Activated T-helper 1 cell treated with anti-CD3 and anti-CD28 coated beads, Interleukin-12 subunit alpha, Interleukin-12 subunit beta, Interleukin-2, Interleukin-4 antibody, amounts not matched to agents 30 ng/mL and 10 ng/mL and 1 ng/mL, durations not matched to agents 14 hours and 24 hours and 36 hours (primary cell): ENCODE results near the gene GRIN2A. TPM values are rescaled to one million over a fixed set of nuclear protein-coding genes. Genes with fewer than 3 reads are reported as not detected.

Experiments
- DNase-seq: peaks from one replicate; pipeline ENCODE4 v3.0.0; 2021; ENCODE audit warnings: low spot score
- H3K27ac Mint-ChIP-seq: one replicate; pipeline ENCODE4 v1.8.0; 2021; ENCODE audit warnings: mild to moderate bottlenecking, mixed read lengths
- H3K27me3 Mint-ChIP-seq: one replicate; pipeline ENCODE4 v1.8.0; 2022; ENCODE audit warnings: mild to moderate bottlenecking, moderate library complexity, mixed read lengths; ENCODE audit not compliant: insufficient read depth
- H3K36me3 Mint-ChIP-seq: one replicate; pipeline ENCODE4 v1.8.0; 2021; ENCODE audit warnings: low read depth, mixed read lengths
- H3K4me1 Mint-ChIP-seq: one replicate; pipeline ENCODE4 v1.8.0; 2021; ENCODE audit warnings: low read depth, mixed read lengths
- H3K4me3 Mint-ChIP-seq: one replicate; pipeline ENCODE4 v1.8.0; 2021; ENCODE audit warnings: mild to moderate bottlenecking, moderate library complexity, mixed read lengths
- H3K9me3 Mint-ChIP-seq: one replicate; pipeline ENCODE4 v1.8.0; 2021; ENCODE audit warnings: mixed read lengths
- intact Hi-C: fragments of 100-400 bp; cut with micrococcal nuclease; formaldehyde crosslinking; loops from one replicate; pipeline ENCODE4 v1.15.1; 2024
- total RNA-seq: library from RNA; stranded (reverse); gene quantifications from 2 replicates; pipeline ENCODE4 v1.2.3, GENCODE V29; 2022

The GRIN2A gene
- total RNA-seq, 1 donor from 2014 or later, result not detected

DNA sequence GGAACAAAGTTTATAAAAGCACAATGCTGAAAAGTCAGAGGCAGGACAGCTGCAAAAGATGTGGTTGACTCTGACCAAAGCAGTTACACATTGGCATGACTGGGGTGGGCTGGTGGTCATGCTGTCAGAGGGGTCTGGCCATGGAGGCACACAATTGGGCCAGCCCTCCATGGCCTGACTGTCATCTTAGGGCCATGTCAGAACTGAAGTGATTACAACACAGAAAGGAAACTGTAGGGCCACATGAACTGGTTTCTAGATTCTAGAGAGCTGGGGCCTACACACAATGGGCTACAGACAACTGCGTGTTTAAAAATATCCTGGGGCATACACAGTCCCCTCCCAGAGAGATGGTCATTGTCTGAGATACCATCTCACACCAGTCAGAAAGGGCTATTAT is 380.6 kb downstream of the GRIN2A start:
- Mint-ChIP-seq H3K9me3 (peaks cover 25% of the 10 kb centered on the region), H3K27ac (no peak overlapping the region), H3K4me1 (no peaks in the 10 kb centered on the region), H3K27me3 (no peaks in the 10 kb centered on the region), H3K4me3 (no peak overlapping the region), H3K36me3 (no peaks in the 10 kb centered on the region)
- intact Hi-C loops, result no loop called here
- DNase-seq, result no peak

- Mint-ChIP-seq H3K4me1 (no peaks in the 10 kb centered on the region), H3K9me3 (peaks cover 19% of the 10 kb centered on the region), H3K4me3 (no peak overlapping the region), H3K36me3 (no peaks in the 10 kb centered on the region), H3K27ac (no peak overlapping the region), H3K27me3 (no peaks in the 10 kb centered on the region)
- DNase-seq, result no peak
- intact Hi-C loops, result no loop called here
These were observed 382.0 kb downstream of the GRIN2A start for GRCh38 chr16:9800186-9800738.

DNA sequence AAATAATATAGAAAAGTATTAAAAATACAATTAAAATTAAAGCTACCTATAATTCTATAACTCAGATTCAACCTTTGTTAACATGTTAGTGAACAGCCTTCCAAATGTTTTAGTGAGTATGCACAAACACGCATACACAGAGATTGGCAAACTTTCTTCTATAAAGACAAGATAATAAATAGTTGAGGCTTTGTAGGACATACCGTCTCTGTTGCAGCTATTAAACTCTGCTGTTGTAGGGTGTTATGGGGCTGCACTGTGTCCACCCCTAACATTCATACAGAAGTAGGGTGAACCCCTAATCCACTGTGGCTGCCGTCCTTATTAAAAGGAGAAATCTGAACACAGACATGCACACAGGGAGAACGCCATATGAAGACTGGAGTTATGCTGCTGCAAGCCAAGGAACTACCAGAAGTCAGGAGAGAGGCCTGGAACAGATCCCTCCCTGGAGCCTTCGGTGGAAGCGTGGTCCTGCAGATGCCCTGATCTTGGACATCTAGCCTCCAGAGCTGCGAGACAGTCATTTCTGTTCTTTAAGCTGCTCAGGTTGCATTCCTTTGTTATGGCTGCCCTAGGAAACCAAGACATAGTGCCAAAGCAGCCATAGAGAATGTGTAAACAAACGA is 383.2 kb downstream of the GRIN2A start:
- H3K4me3 Mint-ChIP-seq, result no peak overlapping the region
- no peaks in the 10 kb centered on the region for H3K36me3 Mint-ChIP-seq
- H3K4me1 Mint-ChIP-seq, result no peaks in the 10 kb centered on the region
- peaks cover 15% of the 10 kb centered on the region for H3K9me3 Mint-ChIP-seq
- no peaks in the 10 kb centered on the region for H3K27me3 Mint-ChIP-seq
- H3K27ac Mint-ChIP-seq, result no peak overlapping the region
- intact Hi-C loops, result no loop called here
- DNase-seq, result no peak

- peaks cover 15% of the 10 kb centered on the region for H3K9me3 Mint-ChIP-seq
- no peak overlapping the region for H3K4me3 Mint-ChIP-seq
- no peak for DNase-seq
- H3K4me1 Mint-ChIP-seq, result no peaks in the 10 kb centered on the region
- no peak overlapping the region for H3K27ac Mint-ChIP-seq
- intact Hi-C loops, result no loop called here
- H3K36me3 Mint-ChIP-seq, result no peaks in the 10 kb centered on the region
- H3K27me3 Mint-ChIP-seq, result no peaks in the 10 kb centered on the region
These were observed 383.8 kb downstream of the GRIN2A start for GRCh38 chr16:9798474-9798873.

- intact Hi-C loops, result no loop called here
- Mint-ChIP-seq H3K27me3 (no peaks in the 10 kb centered on the region), H3K4me3 (no peak overlapping the region), H3K27ac (no peak overlapping the region), H3K36me3 (no peaks in the 10 kb centered on the region), H3K9me3 (peaks cover 15% of the 10 kb centered on the region), H3K4me1 (no peaks in the 10 kb centered on the region)
- no peak for DNase-seq
These were observed 384.9 kb downstream of the GRIN2A start for GRCh38 chr16:9797306-9797705.

DNA sequence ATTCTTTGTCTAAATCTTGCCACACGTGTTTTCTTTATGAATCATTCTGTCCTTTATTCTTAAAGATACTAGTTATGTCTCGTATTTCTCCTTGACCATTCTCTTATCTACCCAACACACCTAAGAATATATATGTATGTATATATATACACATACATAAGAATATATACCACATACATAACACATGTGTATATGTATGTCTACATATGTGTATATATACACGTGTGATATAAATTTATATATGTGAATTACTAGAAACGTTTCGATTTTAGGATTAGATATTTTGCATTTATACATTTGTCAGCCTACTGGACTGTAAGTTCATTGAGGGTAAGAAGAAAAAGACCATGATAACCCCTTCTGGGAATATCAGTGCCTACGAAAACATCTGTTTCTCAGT is 388.6 kb downstream of the GRIN2A start:
- intact Hi-C loops, result no loop called here
- Mint-ChIP-seq H3K4me1 (no peaks in the 10 kb centered on the region), H3K27me3 (no peaks in the 10 kb centered on the region), H3K36me3 (no peaks in the 10 kb centered on the region), H3K27ac (no peak overlapping the region), H3K4me3 (no peak overlapping the region), H3K9me3 (peaks cover 4% of the 10 kb centered on the region)
- no peak for DNase-seq

- no peaks in the 10 kb centered on the region for H3K36me3 Mint-ChIP-seq
- no peaks in the 10 kb centered on the region for H3K27me3 Mint-ChIP-seq
- no peaks in the 10 kb centered on the region for H3K9me3 Mint-ChIP-seq
- no peak overlapping the region for H3K4me3 Mint-ChIP-seq
- no peaks in the 10 kb centered on the region for H3K4me1 Mint-ChIP-seq
- no peak overlapping the region for H3K27ac Mint-ChIP-seq
- DNase-seq, result no peak
- intact Hi-C loops, result no loop called here
These were observed 390.7 kb downstream of the GRIN2A start for GRCh38 chr16:9791556-9791955.

GRCh38 chr16:9790199-9790598 is 392.0 kb downstream of the GRIN2A start:
- Mint-ChIP-seq H3K36me3 (no peaks in the 10 kb centered on the region), H3K4me1 (no peaks in the 10 kb centered on the region), H3K27me3 (no peaks in the 10 kb centered on the region), H3K4me3 (no peak overlapping the region), H3K9me3 (no peaks in the 10 kb centered on the region), H3K27ac (no peak overlapping the region)
- intact Hi-C loops, result no loop called here
- DNase-seq, result no peak

DNA sequence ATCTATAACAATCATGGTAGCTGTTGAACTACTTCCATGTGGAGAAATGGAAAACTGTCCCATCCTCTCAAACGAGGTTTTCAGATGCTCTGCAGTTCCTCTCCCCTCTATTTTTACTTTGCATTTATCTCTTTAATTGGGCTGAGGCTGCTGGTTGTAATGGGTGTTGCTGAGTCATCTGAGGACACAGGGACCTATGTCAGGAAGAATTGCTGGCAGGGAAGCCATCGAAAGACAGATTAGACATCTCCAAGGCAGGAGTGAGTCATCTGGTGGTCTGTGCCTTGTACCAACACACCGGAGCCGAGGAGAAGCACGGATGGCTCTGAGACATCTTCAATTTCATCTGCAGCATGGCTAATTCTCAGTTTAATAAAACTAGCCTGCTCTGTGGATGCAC is 394.5 kb downstream of the GRIN2A start:
- Mint-ChIP-seq H3K36me3 (peaks cover 2% of the 10 kb centered on the region), H3K27ac (no peak overlapping the region), H3K4me3 (no peak overlapping the region), H3K27me3 (no peaks in the 10 kb centered on the region), H3K4me1 (no peaks in the 10 kb centered on the region), H3K9me3 (peaks cover 6% of the 10 kb centered on the region)
- no peak for DNase-seq
- intact Hi-C loops, result no loop called here

DNA sequence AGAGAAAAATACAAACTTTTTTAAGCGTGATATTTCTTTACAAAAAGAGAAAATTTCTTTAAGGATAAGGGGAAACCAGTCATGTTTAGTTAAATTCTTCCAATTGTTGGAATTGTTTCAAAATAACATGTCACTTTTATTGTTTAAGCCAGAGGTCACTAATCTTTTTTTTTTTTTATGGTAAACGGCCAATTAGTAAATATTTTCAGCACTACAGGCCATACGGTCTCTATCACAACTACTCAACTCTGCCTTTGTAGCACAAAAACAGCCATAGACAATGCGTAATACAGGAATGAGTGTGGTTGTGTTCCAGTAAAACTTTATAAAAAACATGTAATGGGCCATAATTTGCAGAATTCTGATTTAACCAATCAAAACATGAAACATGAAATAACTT is 401.4 kb downstream of the GRIN2A start:
- Mint-ChIP-seq H3K27me3 (no peaks in the 10 kb centered on the region), H3K9me3 (peaks cover 6% of the 10 kb centered on the region), H3K27ac (no peak overlapping the region), H3K36me3 (peaks cover 2% of the 10 kb centered on the region), H3K4me3 (no peak overlapping the region), H3K4me1 (no peaks in the 10 kb centered on the region)
- intact Hi-C loops, result no loop called here
- no peak for DNase-seq

DNA sequence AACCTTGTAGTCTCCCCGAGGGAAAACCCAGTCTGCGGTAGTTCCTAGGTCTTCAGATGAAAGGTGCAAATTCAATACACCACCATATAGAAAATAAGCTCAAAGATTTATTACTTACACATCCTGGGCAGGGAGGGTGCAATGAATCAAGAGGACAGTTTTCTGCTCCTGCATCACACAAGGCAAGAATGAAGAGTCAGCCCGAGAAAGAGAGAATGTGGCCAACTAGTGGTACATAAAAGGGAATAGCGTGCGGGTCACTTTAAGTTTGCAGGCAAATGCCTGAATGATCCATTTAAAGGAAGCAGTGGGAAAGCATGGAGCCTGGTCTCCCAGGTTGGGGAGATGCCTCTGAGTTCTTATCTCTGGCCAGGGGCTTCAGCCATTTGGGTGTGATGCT is 403.4 kb downstream of the GRIN2A start:
- Mint-ChIP-seq H3K36me3 (peaks cover 2% of the 10 kb centered on the region), H3K27ac (no peak overlapping the region), H3K4me1 (no peaks in the 10 kb centered on the region), H3K27me3 (no peaks in the 10 kb centered on the region), H3K4me3 (no peak overlapping the region), H3K9me3 (peaks cover 10% of the 10 kb centered on the region)
- intact Hi-C loops, result no loop called here
- DNase-seq, result no peak

- H3K36me3 Mint-ChIP-seq, result no peaks in the 10 kb centered on the region
These were observed 406.2 kb downstream of the GRIN2A start for GRCh38 chr16:9775998-9776397.

DNA sequence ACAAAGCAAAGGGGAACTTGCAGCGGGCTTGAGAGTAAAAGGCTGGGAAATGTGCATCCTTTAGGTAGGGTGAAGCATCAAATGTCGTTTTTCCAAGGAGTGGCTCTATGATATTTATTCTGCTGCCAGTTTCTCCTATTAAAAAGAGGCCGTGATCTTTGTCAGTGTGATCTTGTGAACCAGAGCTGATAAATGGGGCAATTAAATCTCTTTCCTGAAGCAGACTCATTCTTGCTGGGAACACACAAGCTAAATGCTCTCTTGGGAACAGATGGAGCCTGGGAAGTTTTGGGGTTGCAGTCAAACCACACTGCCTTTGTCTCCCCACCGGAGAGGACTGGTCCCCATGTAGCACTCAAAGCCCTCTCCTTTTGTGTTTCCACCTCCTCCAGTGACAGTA is 408.9 kb downstream of the GRIN2A start:
- Mint-ChIP-seq H3K27ac (no peak overlapping the region), H3K4me3 (no peak overlapping the region), H3K27me3 (no peaks in the 10 kb centered on the region), H3K4me1 (no peaks in the 10 kb centered on the region), H3K36me3 (no peaks in the 10 kb centered on the region), H3K9me3 (peaks cover 4% of the 10 kb centered on the region)
- DNase-seq, result no peak
- intact Hi-C loops, result no loop called here

More at GRCh38 chr16:9775998-9776397, 406.2 kb downstream of the GRIN2A start:
- no peak for DNase-seq
- H3K27me3 Mint-ChIP-seq, result no peaks in the 10 kb centered on the region
- intact Hi-C loops, result no loop called here
- no peak overlapping the region for H3K4me3 Mint-ChIP-seq
- no peaks in the 10 kb centered on the region for H3K4me1 Mint-ChIP-seq
- no peak overlapping the region for H3K27ac Mint-ChIP-seq
- H3K9me3 Mint-ChIP-seq, result peaks cover 4% of the 10 kb centered on the region
